KOPT-K1 (cell line): ENCODE measurements around the gene SCN7A.

Experiments
- H3K27ac ChIP-seq: fragments of 200-600 bp; sonication (generic); 2 replicates; pipeline ENCODE4 v1.5.1; 2016; ENCODE audit warnings: antibody characterized with exemption, mild to moderate bottlenecking, low read depth, low read length; ENCODE audit not compliant: poor library complexity, severe bottlenecking
- H3K36me3 ChIP-seq: fragments of 200-600 bp; sonication (generic); 2 replicates; pipeline ENCODE4 v1.5.1; 2017; ENCODE audit warnings: antibody characterized with exemption, mild to moderate bottlenecking, low read length, moderate library complexity; ENCODE audit not compliant: insufficient read depth
- H3K9me3 ChIP-seq: fragments of 200-600 bp; sonication (generic); 2 replicates; pipeline ENCODE4 v1.5.1; 2017; ENCODE audit warnings: antibody characterized with exemption, low read length, mild to moderate bottlenecking; ENCODE audit not compliant: insufficient read depth, poor library complexity, severe bottlenecking

Gene SCN7A

DNA sequence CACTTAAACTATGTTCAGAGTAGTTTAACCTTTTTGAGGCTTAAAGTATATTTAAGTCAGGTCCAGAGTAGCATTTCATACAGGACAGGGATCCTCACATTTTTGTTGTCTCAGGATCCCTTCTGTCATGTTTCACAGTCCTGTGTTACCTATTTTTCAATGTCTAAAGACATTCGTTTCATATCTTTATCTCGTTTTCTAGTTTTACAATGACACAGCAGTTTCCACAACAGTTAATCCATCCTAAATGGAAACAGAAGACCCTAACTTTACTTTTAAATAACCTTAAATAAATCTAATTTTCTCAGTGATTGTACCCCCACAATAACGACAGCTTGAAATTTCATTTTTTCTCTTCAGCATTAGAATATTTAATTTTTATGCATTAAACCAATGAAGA is 101.0 kb downstream of the SCN7A start:
- Histone ChIP-seq H3K27ac (no peak overlapping the region), H3K9me3 (no peaks in the 10 kb centered on the region), H3K36me3 (no peaks in the 10 kb centered on the region)

DNA sequence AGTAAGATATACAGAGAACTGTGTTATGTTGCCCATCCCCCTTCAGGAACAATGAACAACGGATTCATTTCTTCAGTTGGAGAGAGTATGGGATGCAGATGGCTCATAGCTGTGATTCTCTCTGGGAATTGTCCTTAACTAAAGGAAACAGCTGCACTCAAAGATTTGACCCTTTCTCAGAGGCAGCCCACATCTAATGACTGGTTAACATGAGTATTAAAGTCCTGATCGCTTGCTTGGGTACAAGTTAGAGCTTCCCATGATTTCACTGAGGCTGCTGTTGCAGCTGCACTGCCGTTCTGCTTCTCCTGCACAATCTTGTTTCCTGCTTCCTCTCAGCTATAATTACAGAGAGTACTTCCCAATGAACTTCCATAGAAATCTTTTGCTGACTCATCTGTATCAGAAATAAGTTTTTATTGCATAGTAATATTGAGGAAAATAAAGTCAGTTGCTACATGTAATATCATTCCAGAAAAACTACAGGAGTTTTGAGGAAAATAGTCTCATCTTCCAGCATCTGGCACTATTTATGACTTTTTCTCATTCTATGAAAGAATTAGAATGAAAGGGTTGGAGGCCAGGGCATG is 105.5 kb downstream of the SCN7A start:
- Histone ChIP-seq H3K27ac (no peak overlapping the region), H3K9me3 (no peaks in the 10 kb centered on the region), H3K36me3 (no peaks in the 10 kb centered on the region)

DNA sequence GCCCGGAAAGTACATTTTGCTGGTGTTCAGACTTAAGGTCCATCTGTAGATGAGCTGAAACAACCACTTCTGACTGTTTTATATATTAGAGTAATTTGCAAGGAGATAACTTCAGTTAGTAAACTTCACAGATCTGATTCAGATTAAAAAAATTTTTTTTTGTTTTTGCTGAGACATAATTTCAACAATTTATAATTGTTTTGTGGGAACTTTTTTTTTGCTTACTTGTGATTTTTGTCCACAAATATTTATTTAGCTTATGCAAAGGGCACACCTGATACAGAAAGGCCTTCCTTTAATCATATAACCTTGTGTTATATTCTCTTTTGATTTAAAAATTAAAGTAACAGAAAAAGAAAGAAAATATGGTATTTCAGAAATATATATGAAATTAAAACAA is 108.7 kb downstream of the SCN7A start:
- Histone ChIP-seq H3K27ac (no peak overlapping the region), H3K36me3 (no peaks in the 10 kb centered on the region), H3K9me3 (no peaks in the 10 kb centered on the region)

DNA sequence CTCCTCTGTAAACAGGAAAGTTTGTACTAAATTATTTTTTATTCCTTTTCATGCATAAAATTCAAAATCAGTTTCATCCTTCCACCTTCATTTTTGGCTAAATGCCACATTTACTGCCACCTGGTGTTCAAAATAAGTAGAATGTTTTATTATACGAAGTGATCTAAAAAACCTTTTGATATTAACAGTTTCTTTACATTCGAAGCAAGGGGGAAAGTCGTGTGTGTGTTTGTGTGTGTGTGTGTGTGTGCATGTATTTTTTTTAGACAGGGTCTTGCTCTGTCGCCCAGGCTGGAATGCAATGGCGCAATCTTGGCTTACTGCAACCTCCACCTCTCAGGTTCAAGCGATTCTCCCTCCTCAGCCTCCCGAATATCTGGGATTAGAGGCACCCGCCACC is 109.3 kb downstream of the SCN7A start:
- Histone ChIP-seq H3K9me3 (no peaks in the 10 kb centered on the region), H3K27ac (no peak overlapping the region), H3K36me3 (no peaks in the 10 kb centered on the region)

DNA sequence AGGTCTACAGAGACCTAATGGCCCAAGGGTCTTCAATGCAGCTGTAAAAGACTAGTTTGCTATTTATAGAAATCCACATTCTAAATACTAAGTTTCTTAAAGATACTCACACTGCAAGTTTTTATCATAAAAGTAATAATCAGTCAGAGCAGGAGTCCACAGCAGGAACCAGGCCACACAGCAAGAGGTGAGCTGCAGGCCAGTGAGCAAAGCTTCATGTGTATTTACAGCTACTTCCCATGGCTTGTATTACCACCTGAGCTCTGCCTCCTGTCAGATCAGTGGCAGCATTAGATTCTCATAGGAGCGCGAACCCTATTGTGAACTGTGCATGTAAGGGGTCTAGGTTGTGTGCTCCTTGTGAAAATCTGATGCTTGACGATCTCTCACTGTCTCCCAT is 111.6 kb downstream of the SCN7A start:
- no peaks in the 10 kb centered on the region for H3K36me3 ChIP-seq
- H3K9me3 ChIP-seq = no peaks in the 10 kb centered on the region
- H3K27ac ChIP-seq = no peak overlapping the region

DNA sequence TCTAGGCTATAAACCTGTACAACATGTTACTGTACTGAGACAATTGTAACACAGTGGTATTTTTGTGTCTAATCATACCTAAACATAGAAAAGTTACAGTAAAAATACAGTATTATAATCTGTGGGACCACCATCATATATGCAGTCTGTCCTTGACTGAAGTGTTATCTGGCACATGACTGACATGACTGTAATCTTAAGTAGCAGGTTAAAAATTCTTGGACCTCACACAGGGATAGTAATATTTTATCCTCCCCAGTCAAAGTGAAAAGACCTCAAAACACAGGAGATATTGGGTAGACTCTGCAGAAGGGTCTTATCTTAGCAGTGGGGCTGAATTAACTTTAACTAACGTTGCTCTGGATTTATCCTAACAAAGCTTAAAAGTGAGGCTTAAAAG is 113.4 kb downstream of the SCN7A start:
- H3K9me3 ChIP-seq = no peaks in the 10 kb centered on the region
- H3K36me3 ChIP-seq = no peaks in the 10 kb centered on the region
- H3K27ac ChIP-seq = no peak overlapping the region

DNA sequence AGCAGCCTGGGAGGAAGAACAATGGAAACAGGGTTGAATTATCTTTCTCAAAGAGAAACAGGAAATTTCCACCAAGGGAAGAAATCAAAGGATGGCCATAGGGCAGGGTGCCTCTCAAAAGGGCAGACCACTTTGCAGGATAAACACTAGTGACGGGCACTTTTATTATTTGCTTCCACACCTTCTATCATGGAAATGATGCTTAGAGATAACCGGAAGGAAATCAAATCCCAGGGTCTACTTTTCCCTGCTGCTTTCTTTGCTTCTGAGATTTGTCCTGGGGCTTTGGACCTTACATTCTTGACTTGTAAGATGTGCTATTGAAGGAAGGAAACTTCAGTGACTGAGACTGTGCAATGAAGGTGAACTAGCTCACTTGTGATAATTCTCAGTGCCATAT is 117.2 kb downstream of the SCN7A start:
- H3K9me3 ChIP-seq = no peaks in the 10 kb centered on the region
- H3K27ac ChIP-seq = no peak overlapping the region
- H3K36me3 ChIP-seq = no peaks in the 10 kb centered on the region

DNA sequence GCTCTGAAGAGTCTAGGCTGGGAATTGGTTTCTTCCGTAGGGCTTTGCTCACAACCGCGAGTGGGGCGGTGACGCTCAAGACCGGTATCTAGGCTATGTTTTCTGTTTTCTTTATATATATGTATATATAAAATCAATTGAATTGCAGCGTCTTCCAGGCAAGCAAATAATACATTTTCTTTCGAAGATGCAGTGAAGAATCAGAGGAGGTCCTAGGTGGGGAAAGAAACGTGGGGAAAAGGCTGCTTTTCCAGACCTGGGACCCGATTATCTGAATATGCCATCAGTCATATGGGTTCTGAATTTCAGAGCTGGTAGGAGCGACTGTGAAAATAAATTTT is 117.6 kb downstream of the SCN7A start:
- Histone ChIP-seq H3K36me3 (no peaks in the 10 kb centered on the region), H3K27ac (peak overlapping the region; percentile 66), H3K9me3 (no peaks in the 10 kb centered on the region)

DNA sequence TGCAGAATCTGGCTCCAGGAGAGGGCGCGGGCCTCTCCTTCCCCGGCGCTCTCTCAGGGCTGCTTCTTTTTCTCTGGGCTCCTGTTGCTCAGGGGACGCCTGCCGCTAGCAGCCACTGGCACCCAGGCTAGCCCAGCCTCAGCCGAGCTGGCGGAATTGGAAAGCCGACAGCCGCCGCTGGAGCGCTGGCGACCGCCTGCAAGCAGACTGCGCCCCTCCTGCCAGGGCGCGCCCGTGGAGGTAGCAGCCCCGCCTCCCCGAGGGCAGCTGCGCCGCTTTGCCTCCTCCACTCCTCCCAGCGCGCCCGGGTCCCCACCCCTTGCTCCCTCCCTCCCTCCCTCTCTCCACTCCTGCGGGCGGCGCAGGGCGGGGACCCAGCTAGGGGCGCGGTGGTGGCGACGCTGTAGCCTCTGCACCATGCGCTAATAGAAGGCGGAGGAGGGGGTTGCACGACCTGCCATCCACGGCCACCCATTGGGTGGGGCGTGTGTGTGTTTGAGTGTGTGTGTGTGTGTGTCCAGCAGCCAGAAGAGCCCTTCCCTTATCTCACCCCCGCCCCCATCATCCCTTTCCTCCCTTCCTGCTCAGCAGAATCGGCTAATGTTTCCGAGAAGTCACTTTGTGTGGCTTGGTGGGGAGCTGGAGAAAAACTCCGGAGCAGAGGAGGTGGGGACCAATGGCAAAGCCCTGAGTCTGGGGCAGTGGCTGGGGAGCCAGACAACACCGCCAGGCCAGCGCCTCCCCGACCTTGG is 118.1 kb downstream of the SCN7A start, which contains the start of gene SCN9A:
Gene SCN9A (minus strand): TSS at position 209 of the 752 bp plus-strand sequence. CDS start 64,188 bp downstream, outside the sequence.
- H3K36me3 ChIP-seq = no peaks in the 10 kb centered on the region
- H3K27ac ChIP-seq = peak within 1 kb of the TSS; percentile 66
- H3K9me3 ChIP-seq = no peaks in the 10 kb centered on the region

DNA sequence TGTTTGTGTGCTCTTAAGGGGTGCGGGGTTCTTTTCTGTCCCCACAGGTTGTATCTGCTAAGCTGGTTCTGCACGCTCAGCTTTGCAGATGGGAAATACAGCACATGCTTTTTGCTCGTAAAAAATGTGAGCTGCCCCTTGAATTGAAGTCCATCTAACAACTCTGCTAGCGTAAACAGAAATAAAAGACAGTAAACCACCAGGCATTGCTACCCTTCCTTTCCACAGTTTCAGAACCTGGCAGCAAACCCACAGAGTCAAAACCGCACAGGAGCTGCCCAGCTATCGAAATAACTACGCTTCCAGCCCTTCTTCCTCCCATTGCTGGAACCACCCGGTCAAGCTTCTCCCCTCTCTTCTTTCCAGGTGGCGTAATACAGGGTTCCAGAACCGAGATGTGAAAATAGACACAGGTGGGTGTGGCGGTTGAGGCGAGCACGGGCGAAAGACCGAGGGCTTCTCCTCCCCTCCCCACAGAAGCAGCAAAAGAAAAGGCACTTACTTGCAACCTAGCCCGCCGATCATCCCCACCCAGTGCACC is 118.8 kb downstream of the SCN7A start:
- H3K27ac ChIP-seq = peak overlapping the region; percentile 66
- H3K36me3 ChIP-seq = no peaks in the 10 kb centered on the region
- no peaks in the 10 kb centered on the region for H3K9me3 ChIP-seq

DNA sequence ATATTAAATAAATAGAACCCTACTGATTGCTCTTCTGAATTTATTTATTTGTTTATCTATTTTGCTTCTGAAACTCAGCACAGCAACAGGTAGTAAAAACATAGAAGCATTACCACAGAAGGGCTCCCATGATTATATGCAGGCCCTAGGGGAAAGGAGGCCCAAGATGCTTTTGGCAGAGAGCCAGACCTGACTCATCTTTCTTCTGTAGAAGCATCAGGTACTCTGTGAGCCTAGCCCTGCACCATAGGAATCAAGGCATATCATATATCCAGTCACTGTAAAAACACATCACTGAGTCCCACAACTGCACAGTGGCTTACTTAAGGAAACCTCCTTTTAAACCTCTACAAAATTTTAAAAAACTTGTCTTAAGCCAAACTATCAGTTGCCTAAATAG is 120.1 kb downstream of the SCN7A start:
- Histone ChIP-seq H3K9me3 (no peaks in the 10 kb centered on the region), H3K27ac (peak overlapping the region; percentile 66), H3K36me3 (no peaks in the 10 kb centered on the region)

DNA sequence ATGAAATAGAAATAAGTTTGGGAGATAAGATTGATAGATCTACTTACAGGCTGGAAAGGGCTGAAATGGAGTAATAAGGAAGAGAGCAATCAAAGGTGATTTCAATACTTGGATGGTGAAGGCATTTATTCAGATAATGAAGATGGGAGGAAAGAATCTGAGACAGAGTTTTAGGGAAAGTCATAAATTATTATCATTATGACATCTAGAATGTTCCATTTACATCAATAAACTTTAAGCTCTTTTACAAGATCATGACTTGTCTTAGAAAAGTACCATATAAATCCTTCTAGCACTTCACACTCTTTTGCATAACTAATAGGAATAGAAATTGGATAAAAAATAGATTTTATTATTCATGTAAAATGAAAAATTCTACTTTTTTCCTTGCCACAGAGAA is 120.5 kb downstream of the SCN7A start:
- peak overlapping the region; percentile 33 for H3K27ac ChIP-seq
- no peaks in the 10 kb centered on the region for H3K36me3 ChIP-seq
- H3K9me3 ChIP-seq = no peaks in the 10 kb centered on the region

DNA sequence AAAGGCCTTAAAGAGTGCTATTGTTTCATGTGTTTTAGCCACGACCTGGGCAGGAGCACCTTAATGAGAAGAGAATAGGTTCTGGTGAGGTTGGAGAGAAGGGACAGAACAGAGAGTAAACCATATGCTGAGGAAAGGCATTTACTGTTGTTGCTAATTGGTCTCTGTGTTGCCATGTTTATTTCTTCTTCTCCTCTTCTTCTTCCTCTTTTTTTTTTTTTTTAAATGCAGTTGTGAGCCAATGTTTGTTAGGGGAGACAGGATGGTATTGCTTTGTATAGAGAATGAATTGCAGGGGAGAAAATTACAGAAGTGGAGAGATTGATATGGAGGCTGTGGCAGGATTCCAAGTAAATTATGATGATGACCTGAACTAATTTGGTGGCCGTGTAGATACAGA is 120.9 kb downstream of the SCN7A start:
- Histone ChIP-seq H3K27ac (peak overlapping the region; percentile 33), H3K9me3 (no peaks in the 10 kb centered on the region), H3K36me3 (no peaks in the 10 kb centered on the region)

DNA sequence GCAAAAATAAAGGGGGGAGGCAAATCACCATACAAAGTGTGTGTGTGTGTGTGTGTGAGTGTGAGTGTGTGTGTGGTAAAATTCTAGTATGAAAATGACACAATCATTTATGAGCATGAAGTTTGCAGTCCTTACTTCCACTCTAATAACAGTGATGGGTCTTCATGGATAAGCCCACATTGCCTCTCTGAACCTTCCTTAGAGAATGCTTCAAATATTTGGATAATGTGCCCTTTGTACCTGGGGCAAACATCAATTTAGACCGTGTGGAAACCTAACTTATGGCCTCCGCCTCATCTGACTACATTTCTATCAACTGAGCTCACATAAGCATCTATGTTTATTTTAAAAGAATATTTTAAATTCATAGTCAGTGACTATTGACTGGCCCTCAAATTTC is 122.0 kb downstream of the SCN7A start:
- Histone ChIP-seq H3K27ac (no peak overlapping the region), H3K9me3 (no peaks in the 10 kb centered on the region), H3K36me3 (no peaks in the 10 kb centered on the region)

DNA sequence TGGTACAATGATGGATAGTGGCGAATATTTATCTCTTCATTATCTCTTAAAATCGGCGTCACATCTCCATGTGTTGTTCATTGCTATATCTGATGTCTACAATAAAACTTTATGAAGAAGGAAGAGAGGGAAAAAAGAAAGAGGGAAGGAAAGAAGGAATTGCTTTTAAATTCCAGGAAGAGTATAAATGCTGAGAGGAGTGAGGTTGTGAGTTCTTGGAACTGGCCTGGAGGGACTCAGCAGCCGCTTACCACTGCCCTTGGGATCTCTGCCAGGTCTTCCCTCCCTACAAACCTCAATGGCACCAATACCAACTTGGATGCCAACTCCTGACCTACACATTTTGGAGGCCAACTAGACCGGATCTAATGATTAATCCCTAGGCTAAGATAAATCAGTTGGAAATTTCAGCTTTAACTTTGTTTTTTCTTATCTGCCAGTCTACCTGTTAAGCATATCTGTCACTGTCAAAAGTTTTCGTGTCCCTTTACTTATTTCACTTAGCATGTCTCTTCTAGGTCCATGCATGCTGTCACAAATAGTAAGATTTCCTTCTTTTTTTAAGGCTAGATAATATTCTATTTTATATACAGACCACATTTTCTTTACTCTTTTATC is 128.1 kb downstream of the SCN7A start:
- no peaks in the 10 kb centered on the region for H3K9me3 ChIP-seq
- H3K36me3 ChIP-seq = no peaks in the 10 kb centered on the region
- peak overlapping the region; percentile 12 for H3K27ac ChIP-seq
